ENCODE data around the gene PTH2R.
"Not testable (repeated sequence)": the region's sequence is repeated elsewhere in the genome, so short reads cannot be mapped to it uniquely, and the experiment has no call there.

Gene PTH2R

GRCh38 chr2:208509586-208509985 is 103.0 kb downstream of the PTH2R start:
- Histone ChIP-seq H2AFZ (ENCODE audit: low read depth, low read length) (no peak overlapping the region), H3K4me1 (ENCODE audit: insufficient read depth, low read length) (no peaks in the 10 kb centered on the region), H3K36me3 (ENCODE audit: insufficient read depth, low read length) (no peaks in the 10 kb centered on the region), H3K27me3 (ENCODE audit: insufficient read depth, low read length) (no peaks in the 10 kb centered on the region), H3K4me3 (ENCODE audit: low read length) (no peak overlapping the region), H3K9me3 (ENCODE audit: low read length) (no peaks in the 10 kb centered on the region)

- H3K27me3 ChIP-seq (ENCODE audit: insufficient read depth, low read length), result no peaks in the 10 kb centered on the region
- H3K9me3 ChIP-seq (ENCODE audit: low read length), result no peaks in the 10 kb centered on the region
- H3K4me3 ChIP-seq (ENCODE audit: low read length), result no peak overlapping the region
- no peaks in the 10 kb centered on the region for H3K4me1 ChIP-seq (ENCODE audit: insufficient read depth, low read length)
- H2AFZ ChIP-seq (ENCODE audit: low read depth, low read length), result no peak overlapping the region
- no peaks in the 10 kb centered on the region for H3K36me3 ChIP-seq (ENCODE audit: insufficient read depth, low read length)
These were observed 104.4 kb downstream of the PTH2R start for GRCh38 chr2:208511016-208511415.

GRCh38 chr2:208511573-208511972 is 105.0 kb downstream of the PTH2R start:
- no peak overlapping the region for H3K4me3 ChIP-seq (ENCODE audit: low read length)
- H3K27me3 ChIP-seq (ENCODE audit: insufficient read depth, low read length), result no peaks in the 10 kb centered on the region
- H2AFZ ChIP-seq (ENCODE audit: low read depth, low read length), result no peak overlapping the region
- H3K9me3 ChIP-seq (ENCODE audit: low read length), result no peaks in the 10 kb centered on the region
- H3K4me1 ChIP-seq (ENCODE audit: insufficient read depth, low read length), result no peaks in the 10 kb centered on the region
- no peaks in the 10 kb centered on the region for H3K36me3 ChIP-seq (ENCODE audit: insufficient read depth, low read length)

DNA sequence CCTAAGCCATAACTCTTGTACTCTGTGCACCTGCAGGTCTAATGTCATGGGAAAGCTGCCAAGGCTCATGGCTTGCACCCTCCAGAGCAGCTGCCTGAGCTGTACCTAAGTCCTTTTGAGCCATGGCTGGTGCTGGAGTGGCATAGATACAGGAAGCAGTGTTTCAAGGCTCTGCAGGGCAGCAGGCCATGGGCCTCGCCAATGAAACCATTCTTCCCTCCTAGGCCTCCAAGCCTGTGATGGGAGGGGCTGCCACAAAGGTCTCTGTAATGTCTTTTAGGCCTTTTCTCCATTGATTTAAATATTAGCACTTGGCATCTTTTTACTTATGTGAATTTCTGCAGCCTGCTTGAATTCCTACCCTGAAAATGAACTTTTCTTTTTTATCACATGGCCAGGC is 108.5 kb downstream of the PTH2R start:
- no peaks in the 10 kb centered on the region for H3K36me3 ChIP-seq (ENCODE audit: insufficient read depth, low read length)
- no peaks in the 10 kb centered on the region for H3K27me3 ChIP-seq (ENCODE audit: insufficient read depth, low read length)
- H3K9me3 ChIP-seq (ENCODE audit: low read length), result no peaks in the 10 kb centered on the region
- no peak overlapping the region for H3K4me3 ChIP-seq (ENCODE audit: low read length)
- no peaks in the 10 kb centered on the region for H3K4me1 ChIP-seq (ENCODE audit: insufficient read depth, low read length)
- no peak overlapping the region for H2AFZ ChIP-seq (ENCODE audit: low read depth, low read length)

DNA sequence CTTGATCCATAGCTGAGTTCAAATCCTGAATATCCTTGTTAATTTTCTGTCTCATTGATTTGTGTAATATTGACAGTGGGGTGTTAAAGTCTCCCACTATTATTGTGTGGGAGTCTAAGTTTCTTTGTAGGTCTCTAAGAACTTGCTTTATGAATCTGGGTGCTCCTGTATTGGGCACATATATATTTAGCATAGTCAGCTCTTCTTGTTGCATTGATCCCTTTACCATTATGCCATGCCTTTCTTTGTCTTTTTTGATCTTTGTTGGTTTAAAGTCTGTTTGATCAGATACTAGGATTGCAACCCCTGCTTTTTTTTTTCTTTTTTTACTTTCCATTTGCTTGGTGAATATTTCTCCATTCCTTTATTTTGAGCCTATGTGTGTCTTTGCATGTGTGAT is 116.5 kb downstream of the PTH2R start:
- H3K4me1 ChIP-seq (ENCODE audit: insufficient read depth, low read length); H3K27me3 ChIP-seq (ENCODE audit: insufficient read depth, low read length); H3K4me3 ChIP-seq (ENCODE audit: low read length); H2AFZ ChIP-seq (ENCODE audit: low read depth, low read length); H3K9me3 ChIP-seq (ENCODE audit: low read length); H3K36me3 ChIP-seq (ENCODE audit: insufficient read depth, low read length): not testable (repeated sequence)

- H3K4me3 ChIP-seq (ENCODE audit: low read length); H3K27me3 ChIP-seq (ENCODE audit: insufficient read depth, low read length); H2AFZ ChIP-seq (ENCODE audit: low read depth, low read length); H3K36me3 ChIP-seq (ENCODE audit: insufficient read depth, low read length); H3K9me3 ChIP-seq (ENCODE audit: low read length); H3K4me1 ChIP-seq (ENCODE audit: insufficient read depth, low read length): not testable (repeated sequence)
These were observed 118.6 kb downstream of the PTH2R start for GRCh38 chr2:208525165-208525564.

DNA sequence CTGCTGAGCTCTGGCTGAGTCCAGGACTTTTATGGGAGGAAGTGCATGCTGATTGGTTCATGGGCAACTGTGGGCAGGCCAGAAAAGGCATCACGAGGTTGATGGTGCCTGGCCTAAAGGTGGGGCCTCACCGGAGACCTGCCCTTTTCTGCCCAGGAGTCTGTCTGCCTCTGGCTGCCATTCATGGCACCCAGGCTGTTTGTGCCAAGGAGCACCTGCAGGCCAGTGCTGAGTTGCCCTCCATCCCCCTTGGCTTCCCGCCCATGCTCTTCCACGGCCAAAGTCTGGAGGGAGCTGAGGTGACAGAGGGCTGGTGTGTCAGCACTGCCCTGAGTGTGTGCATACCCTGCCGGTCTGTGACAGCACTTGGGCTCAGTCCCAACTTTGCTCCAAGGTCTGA is 123.2 kb downstream of the PTH2R start:
- H3K27me3 ChIP-seq (ENCODE audit: insufficient read depth, low read length), result no peaks in the 10 kb centered on the region
- no peaks in the 10 kb centered on the region for H3K9me3 ChIP-seq (ENCODE audit: low read length)
- no peak overlapping the region for H2AFZ ChIP-seq (ENCODE audit: low read depth, low read length)
- H3K36me3 ChIP-seq (ENCODE audit: insufficient read depth, low read length), result no peaks in the 10 kb centered on the region
- H3K4me3 ChIP-seq (ENCODE audit: low read length), result no peak overlapping the region
- H3K4me1 ChIP-seq (ENCODE audit: insufficient read depth, low read length), result no peaks in the 10 kb centered on the region

DNA sequence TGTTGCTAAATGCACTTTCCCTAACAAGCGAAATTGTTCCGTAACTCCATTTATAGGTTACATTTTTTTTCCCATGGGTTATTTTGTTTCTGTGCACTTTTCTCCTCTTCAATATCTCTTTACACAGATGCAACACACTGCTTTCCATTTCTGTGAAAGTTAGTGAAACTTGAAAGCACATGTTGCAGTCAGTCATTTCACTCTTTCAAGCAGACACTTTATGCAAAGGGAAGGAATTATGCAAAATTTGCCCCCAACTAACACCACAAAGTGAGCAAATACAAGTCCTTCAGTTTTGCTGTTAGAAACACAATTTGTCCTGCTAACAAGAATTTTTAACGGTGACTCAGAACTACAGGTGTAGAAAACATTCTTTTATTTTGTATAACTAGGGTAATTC is 124.8 kb downstream of the PTH2R start:
- Histone ChIP-seq H3K4me1 (ENCODE audit: insufficient read depth, low read length) (no peaks in the 10 kb centered on the region), H3K27me3 (ENCODE audit: insufficient read depth, low read length) (no peaks in the 10 kb centered on the region), H3K4me3 (ENCODE audit: low read length) (no peak overlapping the region), H2AFZ (ENCODE audit: low read depth, low read length) (no peak overlapping the region), H3K9me3 (ENCODE audit: low read length) (no peaks in the 10 kb centered on the region), H3K36me3 (ENCODE audit: insufficient read depth, low read length) (no peaks in the 10 kb centered on the region)

DNA sequence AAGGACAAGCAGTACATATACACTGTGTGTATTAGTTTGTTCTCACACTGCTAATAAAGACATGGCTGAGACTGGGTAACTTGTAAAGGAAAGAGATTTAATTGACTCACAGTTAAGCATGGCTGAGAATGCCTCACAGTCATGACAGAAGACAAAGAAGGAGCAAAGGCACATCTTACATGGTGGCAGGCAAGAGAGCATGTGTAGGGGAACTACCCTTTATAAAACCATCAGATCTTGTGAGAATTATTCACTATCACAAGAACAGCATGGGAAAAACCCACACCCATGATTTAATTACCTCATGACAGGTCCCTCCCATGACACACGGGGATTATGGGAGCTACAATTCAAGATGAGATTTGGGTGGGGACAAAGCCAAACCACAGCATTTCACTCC is 129.0 kb downstream of the PTH2R start:
- not testable (repeated sequence) for H3K4me3 ChIP-seq (ENCODE audit: low read length); H3K4me1 ChIP-seq (ENCODE audit: insufficient read depth, low read length); H3K36me3 ChIP-seq (ENCODE audit: insufficient read depth, low read length); H2AFZ ChIP-seq (ENCODE audit: low read depth, low read length); H3K27me3 ChIP-seq (ENCODE audit: insufficient read depth, low read length); H3K9me3 ChIP-seq (ENCODE audit: low read length)

DNA sequence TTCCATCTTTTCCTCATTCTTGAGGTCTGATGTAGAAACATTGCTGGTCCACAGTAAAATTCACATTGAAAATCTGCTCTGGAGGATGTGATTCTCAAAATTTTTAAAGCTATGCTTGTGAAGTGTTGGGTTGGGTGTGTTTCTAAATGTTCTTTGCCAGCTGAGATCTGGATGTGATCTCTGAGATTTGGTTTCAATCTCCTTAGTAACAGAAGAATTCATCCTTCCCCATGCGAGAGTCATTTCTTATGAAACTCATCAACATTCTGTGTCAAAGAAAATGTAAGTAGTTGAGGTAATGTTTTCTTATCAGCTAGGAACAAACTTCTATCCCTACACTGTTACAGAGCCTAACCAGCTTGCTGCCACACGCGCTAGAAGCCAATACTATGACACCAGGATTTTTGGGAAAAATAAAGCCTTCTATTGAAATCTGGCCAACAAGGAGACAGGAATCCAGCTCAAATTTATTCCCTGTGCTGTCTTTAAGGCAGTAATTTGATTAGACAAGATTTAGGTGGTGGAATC is 134.9 kb downstream of the PTH2R start:
- H3K4me1 ChIP-seq (ENCODE audit: insufficient read depth, low read length), result no peaks in the 10 kb centered on the region
- no peaks in the 10 kb centered on the region for H3K27me3 ChIP-seq (ENCODE audit: insufficient read depth, low read length)
- no peak overlapping the region for H2AFZ ChIP-seq (ENCODE audit: low read depth, low read length)
- no peaks in the 10 kb centered on the region for H3K36me3 ChIP-seq (ENCODE audit: insufficient read depth, low read length)
- no peak overlapping the region for H3K4me3 ChIP-seq (ENCODE audit: low read length)
- no peaks in the 10 kb centered on the region for H3K9me3 ChIP-seq (ENCODE audit: low read length)

DNA sequence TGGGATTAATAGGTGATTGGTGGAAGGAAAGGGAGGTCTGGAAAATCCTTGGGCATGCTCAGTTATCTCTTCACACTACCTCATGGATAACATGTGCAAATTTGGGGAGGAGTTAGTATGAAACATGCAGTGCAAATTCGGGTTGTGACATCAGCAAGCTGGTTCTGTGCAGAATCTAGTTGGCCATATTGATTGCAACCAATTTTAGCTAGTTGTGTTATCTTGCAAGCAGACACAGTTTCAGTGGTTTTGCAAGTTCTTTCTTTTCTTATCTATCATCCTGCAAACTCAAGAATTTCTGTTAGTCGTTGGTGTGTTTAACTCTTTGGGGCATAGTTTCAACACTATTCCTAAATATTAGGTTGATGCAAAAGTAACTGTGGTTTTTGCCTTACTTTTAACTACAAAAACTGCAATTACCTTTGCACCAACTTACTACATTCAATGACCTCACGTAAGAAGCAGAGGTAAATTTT is 135.4 kb downstream of the PTH2R start:
- H3K9me3 ChIP-seq (ENCODE audit: low read length), result no peaks in the 10 kb centered on the region
- H2AFZ ChIP-seq (ENCODE audit: low read depth, low read length), result no peak overlapping the region
- no peaks in the 10 kb centered on the region for H3K27me3 ChIP-seq (ENCODE audit: insufficient read depth, low read length)
- no peak overlapping the region for H3K4me3 ChIP-seq (ENCODE audit: low read length)
- no peaks in the 10 kb centered on the region for H3K4me1 ChIP-seq (ENCODE audit: insufficient read depth, low read length)
- H3K36me3 ChIP-seq (ENCODE audit: insufficient read depth, low read length), result no peaks in the 10 kb centered on the region

- H2AFZ ChIP-seq (ENCODE audit: low read depth, low read length), result no peak overlapping the region
- H3K4me3 ChIP-seq (ENCODE audit: low read length), result no peak overlapping the region
- no peaks in the 10 kb centered on the region for H3K4me1 ChIP-seq (ENCODE audit: insufficient read depth, low read length)
- H3K9me3 ChIP-seq (ENCODE audit: low read length), result no peaks in the 10 kb centered on the region
- H3K36me3 ChIP-seq (ENCODE audit: insufficient read depth, low read length), result no peaks in the 10 kb centered on the region
- H3K27me3 ChIP-seq (ENCODE audit: insufficient read depth, low read length), result no peaks in the 10 kb centered on the region
These were observed 136.0 kb downstream of the PTH2R start for GRCh38 chr2:208542465-208543041.

Measured in neuron (in vitro differentiated cells).